GM19468 (cell line): ENCODE measurements around the gene CCDC57.

Source experiments
- ATAC-seq: cut with Tn5 transposase; IDR thresholded peaks from one replicate; pipeline ENCODE4 v1.9.1; 2021; ENCODE audit warnings: mild to moderate bottlenecking, moderate library complexity, moderate number of reproducible peaks; ENCODE audit not compliant: unreplicated experiment; ENCODE audit errors: extremely low read depth

The CCDC57 gene

GRCh38 chr17:82087961-82088837 lies 124.4 kb downstream of the CCDC57 start:
- ATAC-seq = no peak

GRCh38 chr17:82086941-82087906 lies 125.4 kb downstream of the CCDC57 start:
- ATAC-seq = no peak

GRCh38 chr17:82085931-82086764 lies 126.5 kb downstream of the CCDC57 start:
- no peak for ATAC-seq

- no peak for ATAC-seq
Observed at GRCh38 chr17:82085031-82085861, 127.4 kb downstream of the CCDC57 start.

GRCh38 chr17:82084373-82085030 lies 128.1 kb downstream of the CCDC57 start:
- ATAC-seq = no peak

- no peak for ATAC-seq
Observed at GRCh38 chr17:82083533-82084359, 128.9 kb downstream of the CCDC57 start.

- no peak for ATAC-seq
Observed at GRCh38 chr17:82083009-82083408, 129.6 kb downstream of the CCDC57 start.

- no peak for ATAC-seq
Observed at GRCh38 chr17:82082456-82082855, 130.2 kb downstream of the CCDC57 start.

- no peak for ATAC-seq
Observed at GRCh38 chr17:82081966-82082365, 130.7 kb downstream of the CCDC57 start.

GRCh38 chr17:82081546-82081945 lies 131.1 kb downstream of the CCDC57 start:
- no peak for ATAC-seq

GRCh38 chr17:82080789-82081464 lies 131.7 kb downstream of the CCDC57 start:
- no peak for ATAC-seq

- ATAC-seq = no peak
Observed at GRCh38 chr17:82080048-82080788, 132.4 kb downstream of the CCDC57 start.

GRCh38 chr17:82079001-82079677 lies 133.5 kb downstream of the CCDC57 start:
- ATAC-seq = no peak

- ATAC-seq = no peak
Observed at GRCh38 chr17:82078433-82078832, 134.2 kb downstream of the CCDC57 start.

- no peak for ATAC-seq
Observed at GRCh38 chr17:82077617-82078358, 134.9 kb downstream of the CCDC57 start.
